ENCODE results near the gene ARHGAP44. TPM values are rescaled to one million over a fixed set of nuclear protein-coding genes. Genes with fewer than 3 reads are reported as not detected.

The ARHGAP44 gene
- total RNA-seq, 1 donor: 1.3 TPM

- H3K4me3 ChIP-seq (ENCODE audit: low read depth, low read length): no peak overlapping the region
- TF ChIP-seq CTCF (IDR thresholded peaks at IDR 0.05; ENCODE audit: insufficient read depth, low read depth, low read length): no peak
- no peak for DNase-seq (ENCODE audit: low read depth)
Observed at GRCh38 chr17:12887088-12887487, 97.8 kb downstream of the ARHGAP44 start.

- TF ChIP-seq CTCF (IDR thresholded peaks at IDR 0.05; ENCODE audit: insufficient read depth, low read depth, low read length): no peak
- H3K4me3 ChIP-seq (ENCODE audit: low read depth, low read length): no peak overlapping the region
- no peak for DNase-seq (ENCODE audit: low read depth)
Observed at GRCh38 chr17:12896180-12896785, 107.0 kb downstream of the ARHGAP44 start.

GRCh38 chr17:12898110-12898509, 108.8 kb downstream of the ARHGAP44 start:
- TF ChIP-seq CTCF (IDR thresholded peaks at IDR 0.05; ENCODE audit: insufficient read depth, low read depth, low read length): no peak
- DNase-seq (ENCODE audit: low read depth): no peak
- H3K4me3 ChIP-seq (ENCODE audit: low read depth, low read length): no peak overlapping the region

- no peak for TF ChIP-seq CTCF (IDR thresholded peaks at IDR 0.05; ENCODE audit: insufficient read depth, low read depth, low read length)
Observed at GRCh38 chr17:12899604-12900003, 110.3 kb downstream of the ARHGAP44 start.

GRCh38 chr17:12900474-12900873, 111.2 kb downstream of the ARHGAP44 start:
- no peak for DNase-seq (ENCODE audit: low read depth)
- H3K4me3 ChIP-seq (ENCODE audit: low read depth, low read length): no peak overlapping the region
- no peak for TF ChIP-seq CTCF (IDR thresholded peaks at IDR 0.05; ENCODE audit: insufficient read depth, low read depth, low read length)

More at GRCh38 chr17:12899604-12900003, 110.3 kb downstream of the ARHGAP44 start:
- no peak overlapping the region for H3K4me3 ChIP-seq (ENCODE audit: low read depth, low read length)
- no peak for DNase-seq (ENCODE audit: low read depth)

GRCh38 chr17:12902046-12902445, 112.7 kb downstream of the ARHGAP44 start:
- no peak for TF ChIP-seq CTCF (IDR thresholded peaks at IDR 0.05; ENCODE audit: insufficient read depth, low read depth, low read length)
- DNase-seq (ENCODE audit: low read depth): no peak
- no peak overlapping the region for H3K4me3 ChIP-seq (ENCODE audit: low read depth, low read length)

GRCh38 chr17:12907477-12907876, 118.2 kb downstream of the ARHGAP44 start:
- no peak overlapping the region for H3K4me3 ChIP-seq (ENCODE audit: low read depth, low read length)
- no peak for TF ChIP-seq CTCF (IDR thresholded peaks at IDR 0.05; ENCODE audit: insufficient read depth, low read depth, low read length)
- no peak for DNase-seq (ENCODE audit: low read depth)
